ENCODE measurements around the gene ABHD10.

DNA sequence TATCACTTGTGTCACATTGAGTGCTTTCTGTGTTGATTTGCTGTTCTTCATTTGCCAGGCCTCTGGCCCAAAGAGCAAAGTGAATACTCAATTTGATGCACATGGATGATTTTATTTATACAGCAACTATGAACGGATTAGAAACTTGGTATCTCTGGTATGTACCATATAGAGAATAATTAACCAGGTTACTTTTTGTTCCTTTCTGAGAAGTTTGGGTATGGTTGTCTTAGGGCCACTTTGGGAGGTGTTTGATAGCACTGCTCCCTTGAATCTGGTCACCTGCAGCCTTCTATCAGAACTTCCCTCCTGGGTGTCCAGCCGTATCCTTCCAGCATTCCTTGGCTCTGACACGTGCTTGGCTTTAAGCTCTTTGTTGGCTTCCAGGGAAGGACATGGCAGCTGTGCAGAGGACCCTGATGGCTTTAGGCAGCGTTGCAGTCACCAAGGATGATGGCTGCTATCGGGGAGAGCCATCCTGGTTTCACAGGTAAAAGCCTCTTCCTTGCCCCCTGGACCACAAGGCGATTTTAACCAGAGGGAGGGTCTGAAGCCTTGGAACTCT, 32.6 kb downstream of the ABHD10 start:
- TF ChIP-seq, protein P1, sequence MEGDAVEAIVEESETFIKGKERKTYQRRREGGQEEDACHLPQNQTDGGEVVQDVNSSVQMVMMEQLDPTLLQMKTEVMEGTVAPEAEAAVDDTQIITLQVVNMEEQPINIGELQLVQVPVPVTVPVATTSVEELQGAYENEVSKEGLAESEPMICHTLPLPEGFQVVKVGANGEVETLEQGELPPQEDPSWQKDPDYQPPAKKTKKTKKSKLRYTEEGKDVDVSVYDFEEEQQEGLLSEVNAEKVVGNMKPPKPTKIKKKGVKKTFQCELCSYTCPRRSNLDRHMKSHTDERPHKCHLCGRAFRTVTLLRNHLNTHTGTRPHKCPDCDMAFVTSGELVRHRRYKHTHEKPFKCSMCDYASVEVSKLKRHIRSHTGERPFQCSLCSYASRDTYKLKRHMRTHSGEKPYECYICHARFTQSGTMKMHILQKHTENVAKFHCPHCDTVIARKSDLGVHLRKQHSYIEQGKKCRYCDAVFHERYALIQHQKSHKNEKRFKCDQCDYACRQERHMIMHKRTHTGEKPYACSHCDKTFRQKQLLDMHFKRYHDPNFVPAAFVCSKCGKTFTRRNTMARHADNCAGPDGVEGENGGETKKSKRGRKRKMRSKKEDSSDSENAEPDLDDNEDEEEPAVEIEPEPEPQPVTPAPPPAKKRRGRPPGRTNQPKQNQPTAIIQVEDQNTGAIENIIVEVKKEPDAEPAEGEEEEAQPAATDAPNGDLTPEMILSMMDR (IDR thresholded peaks at IDR 0.05) = no peak
- no peak for TF ChIP-seq POLR2A (IDR thresholded peaks at IDR 0.05)
